CD4-positive, alpha-beta T cell (primary cell): Measurements from ENCODE around the gene FBXW4. TPM values are rescaled to one million over a fixed set of nuclear protein-coding genes. Genes with fewer than 3 reads are reported as not detected.

ENCODE experiments used
- ATAC-seq: fragments of 200-7000 bp; cut with Tn5 transposase; one replicate; pipeline ENCODE4 v1.10.0; 2022; ENCODE audit warnings: mild to moderate bottlenecking; ENCODE audit not compliant: poor library complexity
- CTCF ChIA-PET: fragments of 350-600 bp; sonication (Branson Sonifier 250); formaldehyde crosslinking; loops from one replicate; lab custom pipeline; 2021; ENCODE audit warnings: antibody characterized with exemption, inconsistent platforms; lab: Charles Lee
- POLR2A ChIA-PET: fragments of 350-600 bp; sonication (Branson Sonifier 250); formaldehyde crosslinking; loops from one replicate; lab custom pipeline; 2021; ENCODE audit warnings: antibody characterized with exemption, inconsistent platforms; lab: Charles Lee
- DNase-seq, 14 experiments: peaks; one replicate each; pipeline ENCODE4 v3.0.0-alpha.2; 2013 to 2020; ENCODE audit warnings: mixed read lengths in 2 of 14
- H3K27ac ChIP-seq, 2 donors: one replicate each; pipeline versions ENCODE4 v1.5.1 to v1.7.0; 2013; ENCODE audit warnings: low read length in 2 of 2, low read depth in 1 of 2, mild to moderate bottlenecking in 1 of 2
- H3K27me3 ChIP-seq, 2 experiments: 1 replicate in 1 of 2; 2 replicates in 1 of 2; pipeline versions ENCODE4 v1.6.1 to v1.7.0; 2013; ENCODE audit warnings: low read length in 2 of 2, control low read depth in 1 of 2, mild to moderate bottlenecking in 1 of 2, moderate library complexity in 1 of 2; ENCODE audit not compliant: insufficient read depth in 2 of 2, control insufficient read depth in 1 of 2
- H3K36me3 ChIP-seq: one replicate; pipeline ENCODE4 v1.6.1; 2013; ENCODE audit warnings: low read length, control low read depth; ENCODE audit not compliant: insufficient read depth
- H3K4me1 ChIP-seq: one replicate; pipeline ENCODE4 v1.6.1; 2013; ENCODE audit warnings: low read length, control low read depth; ENCODE audit not compliant: insufficient read depth
- H3K4me3 ChIP-seq: one replicate; pipeline ENCODE4 v1.5.1; 2013; ENCODE audit warnings: mild to moderate bottlenecking, low read length, moderate library complexity
- H3K9me3 ChIP-seq, 2 experiments: 1 replicate in 1 of 2; 2 replicates in 1 of 2; pipeline versions ENCODE4 v1.6.1 to v1.7.0; 2013; ENCODE audit warnings: low read length in 2 of 2, mild to moderate bottlenecking in 2 of 2, control low read depth in 1 of 2, moderate library complexity in 1 of 2; ENCODE audit not compliant: control insufficient read depth in 1 of 2, insufficient read depth in 1 of 2
- H3K27ac Mint-ChIP-seq: one replicate; pipeline ENCODE4 v1.8.0; 2020; ENCODE audit warnings: mixed read lengths
- H3K27me3 Mint-ChIP-seq: one replicate; pipeline ENCODE4 v1.8.0; 2021; ENCODE audit warnings: mixed read lengths
- H3K36me3 Mint-ChIP-seq: one replicate; pipeline ENCODE4 v1.8.0; 2021; ENCODE audit warnings: low read depth, mixed read lengths
- H3K4me1 Mint-ChIP-seq: one replicate; pipeline ENCODE4 v1.8.0; 2021; ENCODE audit warnings: low read depth, mixed read lengths
- H3K4me3 Mint-ChIP-seq: one replicate; pipeline ENCODE4 v1.8.0; 2020; ENCODE audit warnings: mild to moderate bottlenecking, mixed read lengths
- H3K9me3 Mint-ChIP-seq: one replicate; pipeline ENCODE4 v1.8.0; 2020; ENCODE audit warnings: mixed read lengths
- intact Hi-C, 2 experiments: fragments of 100-400 bp; cut with DNase I in 1 of 2; cut with micrococcal nuclease in 1 of 2; formaldehyde crosslinking; loops; one replicate each; pipeline versions ENCODE4 v1.15.1 to v1.9.0; 2023 to 2025; cut with DNase I, micrococcal nuclease
- microRNA-seq: library from miRNA; unstranded; fragments of <30 nt; microRNA quantifications from one replicate; pipeline ENCODE4 v1.2.0, GENCODE V29; 2021; ENCODE audit warnings: borderline microRNAs expressed, borderline replicate concordance
- total RNA-seq, 174 experiments: library from RNA in 2 of 174; stranded (reverse) in 2 of 174; gene quantifications; one replicate each; pipeline ENCODE4 v1.2.3 and lab custom pipeline; 2021 to 2026
- TF ChIP-seq, protein P1 (sequence below): fragments of 200-600 bp; IDR thresholded peaks from one replicate; pipeline ENCODE4 v1.8.0; 2022; ENCODE audit warnings: antibody characterized with exemption, mild to moderate bottlenecking

FBXW4 gene
- total RNA-seq, 2 experiments from 2014 or later, result 69.7 to 76.4 TPM

- no peak for DNase-seq
- H3K9me3 Mint-ChIP-seq, result no peaks in the 10 kb centered on the region
- no peaks in the 10 kb centered on the region for H3K36me3 Mint-ChIP-seq
- peaks cover 23% of the 10 kb centered on the region for H3K4me1 Mint-ChIP-seq
- Histone ChIP-seq H3K27me3 (peaks cover 13 to 18% of the 10 kb centered on the region in 2 experiments), H3K9me3 (peaks cover 0 to 17% of the 10 kb centered on the region in 2 experiments), H3K4me3 (no peak overlapping the region), H3K4me1 (peaks cover 21% of the 10 kb centered on the region), H3K27ac (no peak overlapping the region), H3K36me3 (no peaks in the 10 kb centered on the region)
- ATAC-seq, result no peak
- intact Hi-C loops, result loop anchor here in 1 of 2 experiments (10.0 kb wide), 1 partner anchor 286 kb away; no protein-coding TSS in a partner anchor
- POLR2A ChIA-PET, result no interaction called here
- TF ChIP-seq, protein P1, sequence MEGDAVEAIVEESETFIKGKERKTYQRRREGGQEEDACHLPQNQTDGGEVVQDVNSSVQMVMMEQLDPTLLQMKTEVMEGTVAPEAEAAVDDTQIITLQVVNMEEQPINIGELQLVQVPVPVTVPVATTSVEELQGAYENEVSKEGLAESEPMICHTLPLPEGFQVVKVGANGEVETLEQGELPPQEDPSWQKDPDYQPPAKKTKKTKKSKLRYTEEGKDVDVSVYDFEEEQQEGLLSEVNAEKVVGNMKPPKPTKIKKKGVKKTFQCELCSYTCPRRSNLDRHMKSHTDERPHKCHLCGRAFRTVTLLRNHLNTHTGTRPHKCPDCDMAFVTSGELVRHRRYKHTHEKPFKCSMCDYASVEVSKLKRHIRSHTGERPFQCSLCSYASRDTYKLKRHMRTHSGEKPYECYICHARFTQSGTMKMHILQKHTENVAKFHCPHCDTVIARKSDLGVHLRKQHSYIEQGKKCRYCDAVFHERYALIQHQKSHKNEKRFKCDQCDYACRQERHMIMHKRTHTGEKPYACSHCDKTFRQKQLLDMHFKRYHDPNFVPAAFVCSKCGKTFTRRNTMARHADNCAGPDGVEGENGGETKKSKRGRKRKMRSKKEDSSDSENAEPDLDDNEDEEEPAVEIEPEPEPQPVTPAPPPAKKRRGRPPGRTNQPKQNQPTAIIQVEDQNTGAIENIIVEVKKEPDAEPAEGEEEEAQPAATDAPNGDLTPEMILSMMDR, result no peak
- H3K27me3 Mint-ChIP-seq, result peaks cover 30% of the 10 kb centered on the region
- CTCF ChIA-PET, result no interaction called here
- no peak overlapping the region for H3K27ac Mint-ChIP-seq
- no peak overlapping the region for H3K4me3 Mint-ChIP-seq
Observed at GRCh38 chr10:101561068-101561915, 133.7 kb downstream of the FBXW4 start.

Small RNA genes within 50 kb of the gene (microRNA-seq; reads per million reads assigned to microRNA genes)
- gene MIR3158-1 (not detected), gene MIR3158-2 (not detected)

Other genes with a start within 250 kb of the FBXW4 start
- gene POLL, start 106.9 kb downstream of the FBXW4 start, total RNA-seq, result 10 to 100 TPM; 23.3 to 24.3 TPM
- gene DPCD, start 106.8 kb downstream of the FBXW4 start, total RNA-seq, result under 1 TPM; 0.31 to 0.96 TPM
- not detected for gene FGF8, start 80.9 kb upstream of the FBXW4 start, total RNA-seq
- gene NPM3, start 88.3 kb upstream of the FBXW4 start, total RNA-seq, result 10 to 100 TPM; 15.5 to 15.8 TPM
- gene OGA, start 123.3 kb upstream of the FBXW4 start, total RNA-seq, result 100 to 1,000 TPM; 395 to 416 TPM
- gene KCNIP2, start 148.6 kb upstream of the FBXW4 start, total RNA-seq, result 1 to 10 TPM in 1 of 2 experiments, under 1 TPM in 1; 0.77 to 1.6 TPM